Measurements from ENCODE around the gene TANC1. TPM values are rescaled to one million over a fixed set of nuclear protein-coding genes. Genes with fewer than 3 reads are reported as not detected.

TANC1 gene
- total and polyA plus RNA-seq, 2 of the 4 experiments (the other 2 are of a cell fraction): 10.2 to 12.9 TPM

- Histone ChIP-seq H3K79me1 (ENCODE audit: low read depth in 1 of 2, low read length in 2 of 2) (peaks cover 20 to 41% of the 10 kb centered on the region in 2 experiments), H3K4me2 (ENCODE audit: low read depth, low read length) (peak overlapping the region; percentile 31; the same call in 1 of the 2 replicates), H3K27ac (ENCODE audit: insufficient read depth, low read length) (peak overlapping the region; percentile 59; the same call in 1 of the 2 replicates), H4K20me1 (ENCODE audit: insufficient read depth, low read length) (no peaks in the 10 kb centered on the region), H3K56ac (ENCODE audit: extremely low read depth, insufficient read depth, low read length) (no peak overlapping the region), H2AK9ac (replicated peaks; ENCODE audit: low read depth, low read length, poor library complexity) (no peak overlapping the region), H4K8ac (ENCODE audit: low read depth in 2 of 2, low read length in 2 of 2) (0 out of 4 replicates have a peak overlapping the region, but pooled peaks of 1 of the 2 experiments have one; percentile 10), H3K4me1 (ENCODE audit: control insufficient read depth, insufficient read depth, low read length) (peaks cover 24% of the 10 kb centered on the region), H3K4me3 (ENCODE audit: insufficient read depth, low read depth, low read length) (no peak overlapping the region), H3K36me3 (ENCODE audit: control insufficient read depth, insufficient read depth, low read length) (peaks cover 1% of the 10 kb centered on the region), H3K9ac (ENCODE audit: low read depth, low read length) (no peak overlapping the region), H2BK5ac (ENCODE audit: low read depth, low read length, poor library complexity, severe bottlenecking) (peak overlapping the region; percentile 53), H2AFZ (replicated peaks; ENCODE audit: low read length, poor library complexity) (no peak overlapping the region), H3K18ac (ENCODE audit: low read depth, low read length) (no peak overlapping the region; the same call in 1 of the 2 replicates), H3K9me1 (ENCODE audit: insufficient read depth, low read length) (peaks cover 13% of the 10 kb centered on the region), H3K23ac (ENCODE audit: low read depth, low read length) (no peak overlapping the region; the same call in 1 of the 2 replicates), H3K27me3 (ENCODE audit: control insufficient read depth, insufficient read depth, low read length) (no peaks in the 10 kb centered on the region), H3K4ac (ENCODE audit: low read depth, low read length) (peak overlapping the region; percentile 74), H4K5ac (ENCODE audit: low read depth, low read length) (no peak overlapping the region; the same call in 1 of the 2 replicates), H3K14ac (replicated peaks; ENCODE audit: low read depth, low read length) (peak overlapping the region; percentile 43), H3K9me3 (ENCODE audit: control insufficient read depth, insufficient read depth, low read length) (no peaks in the 10 kb centered on the region), H2BK20ac (ENCODE audit: low read depth, low read length) (no peak overlapping the region), H4K91ac (ENCODE audit: insufficient read depth, low read depth, low read length) (peak overlapping the region; percentile 76; the same call in 1 of the 2 replicates), H2BK120ac (ENCODE audit: low read depth, low read length) (peak overlapping the region; percentile 61), H2BK15ac (ENCODE audit: low read depth, low read length) (peak overlapping the region; percentile 79; the same call in 2 of the 3 replicates), H2AK5ac (ENCODE audit: low read depth, low read length) (peak overlapping the region; percentile 61)
- no CpG with 5 or more reads among the region's 2 CpGs for WGBS, 2 experiments (ENCODE audit: extremely low coverage in 2 of 2, insufficient read length in 1 of 2)
- dilution Hi-C loops (cut with HindIII; ENCODE audit: low sequenced_read_pairs, unreplicated experiment) (no loop called here), in situ Hi-C loops (cut with MboI; ENCODE audit: low sequenced_read_pairs) (no loop called here), intact Hi-C loops (cut with micrococcal nuclease) (loop anchor here (5.0 kb wide), 1 partner anchor 99 kb away; no protein-coding TSS in a partner anchor)
- ATAC-seq (ENCODE audit: low read depth) (peak; percentile 19; the same call in 1 of the 2 replicates), DNase-seq (peak; percentile 59)
- CTCF ChIA-PET: interaction anchor here (0.6 to 1.9 kb wide), 3 partner anchors 41 to 886 kb away, joined by 3 to 6 read pairs (median 6); no protein-coding TSS in a partner anchor
- BruUV-seq (replicated peaks): no TSS peak
- POLR2A ChIA-PET (ENCODE audit: unreplicated experiment): interaction anchor here (0.5 kb wide), 1 partner anchor 15 kb away, joined by 4 read pairs; no protein-coding TSS in a partner anchor
- TF ChIP-seq USF2 (IDR thresholded peaks at IDR 0.05; ENCODE audit: low read depth, low read length): no peak
- TF ChIP-seq, protein P1, sequence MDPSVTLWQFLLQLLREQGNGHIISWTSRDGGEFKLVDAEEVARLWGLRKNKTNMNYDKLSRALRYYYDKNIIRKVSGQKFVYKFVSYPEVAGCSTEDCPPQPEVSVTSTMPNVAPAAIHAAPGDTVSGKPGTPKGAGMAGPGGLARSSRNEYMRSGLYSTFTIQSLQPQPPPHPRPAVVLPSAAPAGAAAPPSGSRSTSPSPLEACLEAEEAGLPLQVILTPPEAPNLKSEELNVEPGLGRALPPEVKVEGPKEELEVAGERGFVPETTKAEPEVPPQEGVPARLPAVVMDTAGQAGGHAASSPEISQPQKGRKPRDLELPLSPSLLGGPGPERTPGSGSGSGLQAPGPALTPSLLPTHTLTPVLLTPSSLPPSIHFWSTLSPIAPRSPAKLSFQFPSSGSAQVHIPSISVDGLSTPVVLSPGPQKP (IDR thresholded peaks at IDR 0.05; ENCODE audit: borderline replicate concordance, low read depth, low read length): no peak
- TF ChIP-seq MAFK (IDR thresholded peaks at IDR 0.05; ENCODE audit: low read depth, low read length): no peak
- no peak for TF ChIP-seq CEBPB (IDR thresholded peaks at IDR 0.05; ENCODE audit: low read depth, low read length)
- TF ChIP-seq RAD21 (IDR thresholded peaks at IDR 0.05; ENCODE audit: low read length): no peak
- TF ChIP-seq FOS (IDR thresholded peaks at IDR 0.05; ENCODE audit: low read depth, low read length): no peak
- no peak for TF ChIP-seq SMC3 (IDR thresholded peaks at IDR 0.05; ENCODE audit: low read depth, low read length)
- TF ChIP-seq MAZ (IDR thresholded peaks at IDR 0.05; ENCODE audit: borderline replicate concordance, low read depth, low read length): no peak
- TF ChIP-seq RCOR1 (IDR thresholded peaks at IDR 0.05; ENCODE audit: insufficient replicate concordance, low read length): no peak
- no peak for TF ChIP-seq CHD1 (IDR thresholded peaks at IDR 0.05; ENCODE audit: low read depth, low read length)
- TF ChIP-seq BHLHE40 (IDR thresholded peaks at IDR 0.05; ENCODE audit: low read depth, low read length): no peak
- TF ChIP-seq, protein P2, sequence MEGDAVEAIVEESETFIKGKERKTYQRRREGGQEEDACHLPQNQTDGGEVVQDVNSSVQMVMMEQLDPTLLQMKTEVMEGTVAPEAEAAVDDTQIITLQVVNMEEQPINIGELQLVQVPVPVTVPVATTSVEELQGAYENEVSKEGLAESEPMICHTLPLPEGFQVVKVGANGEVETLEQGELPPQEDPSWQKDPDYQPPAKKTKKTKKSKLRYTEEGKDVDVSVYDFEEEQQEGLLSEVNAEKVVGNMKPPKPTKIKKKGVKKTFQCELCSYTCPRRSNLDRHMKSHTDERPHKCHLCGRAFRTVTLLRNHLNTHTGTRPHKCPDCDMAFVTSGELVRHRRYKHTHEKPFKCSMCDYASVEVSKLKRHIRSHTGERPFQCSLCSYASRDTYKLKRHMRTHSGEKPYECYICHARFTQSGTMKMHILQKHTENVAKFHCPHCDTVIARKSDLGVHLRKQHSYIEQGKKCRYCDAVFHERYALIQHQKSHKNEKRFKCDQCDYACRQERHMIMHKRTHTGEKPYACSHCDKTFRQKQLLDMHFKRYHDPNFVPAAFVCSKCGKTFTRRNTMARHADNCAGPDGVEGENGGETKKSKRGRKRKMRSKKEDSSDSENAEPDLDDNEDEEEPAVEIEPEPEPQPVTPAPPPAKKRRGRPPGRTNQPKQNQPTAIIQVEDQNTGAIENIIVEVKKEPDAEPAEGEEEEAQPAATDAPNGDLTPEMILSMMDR (conservative IDR thresholded peaks at IDR 0.05; ENCODE audit: low read depth, low read length): no peak
- TF ChIP-seq NFE2L2 (IDR thresholded peaks at IDR 0.05; ENCODE audit: low read depth, low read length): no peak
Measured at GRCh38 chr2:159071190-159071915, 102.9 kb downstream of the TANC1 start.

Measured in IMR-90 (cell line).